ENCODE results near the gene CPNE8.

CPNE8 gene

GRCh38 chr12:38905480-38906351, at the start of gene CPNE8:
TSS of gene CPNE8 (minus strand) at chr12:38905591. CDS start at chr12:38905534, 57 bp downstream.
- DNase-seq (ENCODE audit: low read depth): peak; percentile 55

DNA sequence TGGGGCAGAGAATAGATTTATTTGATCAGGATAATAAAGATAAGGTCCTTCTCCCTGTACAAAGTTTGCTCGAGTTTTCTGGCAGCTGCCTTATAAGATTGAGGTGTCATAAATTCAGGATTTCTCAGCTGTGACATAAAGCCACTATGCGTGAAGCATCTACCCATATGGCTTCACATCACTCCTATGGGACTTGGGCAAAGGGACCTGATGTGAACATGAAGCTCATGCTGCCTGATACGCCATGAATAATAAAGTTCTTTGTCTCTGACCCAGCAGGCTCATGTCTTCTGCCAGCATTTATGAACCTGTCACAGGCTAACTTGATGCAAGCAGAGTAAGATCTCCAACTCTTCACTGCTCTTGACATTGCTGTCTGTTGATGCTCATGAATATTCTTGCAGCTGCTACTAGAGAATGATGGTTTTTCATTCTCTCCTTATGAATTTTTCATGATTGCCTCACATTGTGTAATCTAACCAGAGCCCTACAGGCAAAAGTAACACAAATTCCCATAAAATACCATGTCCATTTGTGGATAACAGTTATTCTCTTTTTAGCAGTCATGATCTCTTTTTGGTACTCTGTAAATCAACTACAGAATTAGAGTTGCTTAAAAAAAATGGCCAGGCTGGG, 49.0 kb upstream of the CPNE8 start:
- no peak for DNase-seq (ENCODE audit: low read depth)

DNA sequence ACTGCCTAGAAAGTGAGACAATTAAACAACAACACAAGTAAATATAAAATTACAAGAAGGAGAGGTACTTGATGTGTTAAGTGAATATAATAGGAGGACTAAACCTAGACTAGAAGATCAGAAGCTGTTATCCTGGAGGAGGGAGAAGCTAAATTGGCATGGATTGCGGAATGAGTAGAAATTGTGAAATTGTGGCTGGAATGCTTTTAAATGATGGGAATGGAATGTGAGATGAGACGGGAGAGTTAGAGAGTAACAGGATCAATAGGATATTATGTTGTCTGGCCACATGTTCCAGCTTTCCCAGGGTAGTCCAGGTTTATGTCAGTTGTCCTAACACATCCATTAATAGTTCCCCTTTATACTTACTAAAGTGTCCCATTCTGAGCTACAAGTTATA, 44.0 kb upstream of the CPNE8 start:
- no peak for DNase-seq (ENCODE audit: low read depth)

DNA sequence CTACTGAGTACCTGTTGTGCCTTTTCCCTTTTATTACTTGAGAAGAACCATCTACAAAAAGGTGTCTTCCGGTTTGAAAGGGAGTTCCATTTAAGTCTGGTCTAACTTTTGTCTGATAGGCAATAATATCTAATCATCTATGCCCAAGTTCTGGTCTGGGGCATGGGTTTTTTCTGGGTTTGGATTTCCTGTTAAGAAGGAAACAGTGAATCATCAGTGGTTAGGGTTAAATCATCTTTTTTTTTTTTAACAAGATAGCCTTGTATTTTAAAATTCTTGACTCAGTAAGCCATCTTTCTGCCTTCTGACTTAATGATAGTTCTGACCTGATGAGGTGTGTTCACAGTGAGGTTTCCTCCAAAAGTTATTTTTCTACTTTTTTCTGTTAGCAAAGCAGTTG, 29.3 kb upstream of the CPNE8 start:
- DNase-seq (ENCODE audit: low read depth): no peak

DNA sequence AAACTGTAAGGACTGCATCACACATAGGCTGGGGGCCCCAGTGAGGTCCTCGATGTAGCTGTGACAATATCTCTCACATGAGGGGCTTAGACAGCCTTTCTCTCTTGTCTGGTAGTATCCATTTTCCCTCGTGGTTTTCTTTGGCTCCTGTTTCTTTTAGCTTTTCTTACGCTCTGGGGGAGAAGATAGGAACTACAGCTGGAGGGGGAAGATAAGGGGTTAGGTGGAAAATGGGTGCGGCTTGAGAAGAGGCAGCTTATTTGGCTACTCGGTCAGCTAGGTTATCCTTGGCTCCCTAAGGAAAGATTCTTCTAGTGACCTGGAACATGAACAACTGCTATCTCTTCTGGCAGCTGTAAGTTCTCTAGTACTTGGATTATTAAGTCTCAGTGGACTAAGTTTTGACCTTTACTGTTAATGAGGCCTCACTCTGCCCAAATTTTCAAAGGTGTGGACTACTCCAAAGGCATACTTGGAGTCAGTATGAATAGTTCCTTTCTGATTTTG, 28.7 kb upstream of the CPNE8 start:
- DNase-seq (ENCODE audit: low read depth): no peak

- no peak for DNase-seq (ENCODE audit: low read depth)
Observed at GRCh38 chr12:38932320-38932719, 26.9 kb upstream of the CPNE8 start.

DNA sequence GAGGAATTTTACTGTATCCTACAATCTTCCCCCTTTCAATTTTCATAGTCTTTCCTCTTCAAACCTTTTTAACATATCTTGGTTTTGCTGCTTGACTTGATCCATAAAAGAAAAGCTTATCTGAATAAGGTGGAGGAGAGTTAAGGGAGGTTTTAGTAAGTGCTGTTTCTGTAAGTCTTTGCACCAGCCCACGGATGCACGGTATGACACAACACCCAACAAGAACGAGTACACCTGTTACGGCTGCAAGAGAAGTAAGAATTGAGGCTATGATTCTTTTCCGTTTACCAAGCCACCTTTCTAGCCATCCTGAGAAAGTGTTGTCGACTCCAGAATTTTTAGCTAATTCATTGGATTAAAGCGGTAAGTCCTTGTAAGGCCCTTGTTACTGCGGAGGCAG, 26.1 kb upstream of the CPNE8 start:
- no peak for DNase-seq (ENCODE audit: low read depth)

GRCh38 chr12:38930990-38931389, 25.6 kb upstream of the CPNE8 start:
- no peak for DNase-seq (ENCODE audit: low read depth)

- no peak for DNase-seq (ENCODE audit: low read depth)
Observed at GRCh38 chr12:38926501-38926900, 21.1 kb upstream of the CPNE8 start.

DNA sequence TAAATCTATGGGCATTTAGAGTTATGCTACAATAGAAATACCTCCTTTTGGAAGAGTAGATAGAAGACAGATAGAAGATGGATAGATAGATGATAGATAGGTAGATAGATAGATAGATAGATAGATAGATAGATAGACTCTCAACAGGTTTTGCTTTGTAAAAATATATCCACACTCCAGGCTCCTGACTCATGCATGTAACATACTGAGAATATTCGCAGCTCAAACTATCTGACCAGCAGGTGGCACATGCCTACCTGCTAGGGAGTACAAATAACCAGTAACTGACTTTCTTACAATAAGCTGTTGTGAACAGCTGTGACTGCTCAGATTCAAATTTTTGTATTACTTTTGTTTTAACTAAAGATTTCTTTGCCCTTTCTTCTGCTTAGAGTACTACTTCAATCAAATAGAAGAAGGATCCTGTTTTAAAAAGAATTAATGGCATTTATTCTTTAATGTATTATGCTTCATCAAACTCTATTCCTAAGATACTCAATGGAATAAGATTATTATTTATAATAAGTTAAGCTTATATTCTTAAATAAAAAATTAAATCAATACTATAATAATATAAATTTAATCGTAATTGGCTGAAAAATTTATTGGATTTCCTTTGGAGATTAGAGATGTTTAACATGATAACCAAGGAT, 15.8 kb upstream of the CPNE8 start:
- DNase-seq (ENCODE audit: low read depth): peak; percentile 21

DNA sequence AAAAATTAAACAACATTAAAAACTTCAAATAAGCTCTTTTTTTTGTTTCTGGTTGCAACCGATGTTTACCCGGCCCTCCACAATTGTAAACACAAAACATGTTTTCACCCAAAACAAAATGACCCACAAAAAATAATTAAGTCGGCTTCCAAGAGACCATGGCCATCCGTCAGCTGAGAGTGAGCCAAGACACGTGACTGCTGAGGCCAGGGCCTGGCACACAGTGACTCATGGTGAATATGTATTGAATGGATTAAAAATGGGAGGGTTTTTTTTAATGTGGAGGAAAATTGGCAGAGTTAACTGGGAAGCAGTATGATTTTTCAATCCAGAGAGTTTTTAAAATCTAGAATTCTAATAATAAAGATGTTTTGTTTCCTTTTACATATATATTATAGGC, 13.8 kb upstream of the CPNE8 start:
- DNase-seq (ENCODE audit: low read depth): no peak

- DNase-seq (ENCODE audit: low read depth): no peak
Observed at GRCh38 chr12:38915429-38916182, 10.2 kb upstream of the CPNE8 start.

DNA sequence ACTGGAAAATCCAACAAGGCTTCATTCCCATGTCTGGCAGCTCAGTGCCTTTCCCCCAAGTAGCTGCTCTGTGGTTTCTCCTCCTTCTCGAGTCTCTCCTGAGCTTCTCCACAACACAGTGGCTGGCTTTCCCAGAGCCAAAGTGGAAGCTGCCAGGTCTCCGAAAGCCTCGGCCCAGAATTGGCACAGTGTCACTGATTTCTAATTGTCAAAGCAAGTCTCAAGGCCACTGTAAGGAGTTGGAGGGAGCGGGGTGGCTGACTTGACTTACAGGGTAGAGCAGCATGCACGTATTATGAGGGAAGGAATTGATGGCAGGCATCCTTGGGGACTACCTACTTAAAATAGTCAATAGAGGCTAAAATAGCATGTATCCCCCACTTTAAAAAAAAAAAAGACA, 6.7 kb upstream of the CPNE8 start:
- no peak for DNase-seq (ENCODE audit: low read depth)

- no peak for DNase-seq (ENCODE audit: low read depth)
Observed at GRCh38 chr12:38911611-38912010, 6.2 kb upstream of the CPNE8 start.

GRCh38 chr12:38907201-38907923, 2.0 kb upstream of the CPNE8 start:
- DNase-seq (ENCODE audit: low read depth): no peak

GRCh38 chr12:38906482-38907200, 1.2 kb upstream of the CPNE8 start:
- DNase-seq (ENCODE audit: low read depth): peak; percentile 69

DNA sequence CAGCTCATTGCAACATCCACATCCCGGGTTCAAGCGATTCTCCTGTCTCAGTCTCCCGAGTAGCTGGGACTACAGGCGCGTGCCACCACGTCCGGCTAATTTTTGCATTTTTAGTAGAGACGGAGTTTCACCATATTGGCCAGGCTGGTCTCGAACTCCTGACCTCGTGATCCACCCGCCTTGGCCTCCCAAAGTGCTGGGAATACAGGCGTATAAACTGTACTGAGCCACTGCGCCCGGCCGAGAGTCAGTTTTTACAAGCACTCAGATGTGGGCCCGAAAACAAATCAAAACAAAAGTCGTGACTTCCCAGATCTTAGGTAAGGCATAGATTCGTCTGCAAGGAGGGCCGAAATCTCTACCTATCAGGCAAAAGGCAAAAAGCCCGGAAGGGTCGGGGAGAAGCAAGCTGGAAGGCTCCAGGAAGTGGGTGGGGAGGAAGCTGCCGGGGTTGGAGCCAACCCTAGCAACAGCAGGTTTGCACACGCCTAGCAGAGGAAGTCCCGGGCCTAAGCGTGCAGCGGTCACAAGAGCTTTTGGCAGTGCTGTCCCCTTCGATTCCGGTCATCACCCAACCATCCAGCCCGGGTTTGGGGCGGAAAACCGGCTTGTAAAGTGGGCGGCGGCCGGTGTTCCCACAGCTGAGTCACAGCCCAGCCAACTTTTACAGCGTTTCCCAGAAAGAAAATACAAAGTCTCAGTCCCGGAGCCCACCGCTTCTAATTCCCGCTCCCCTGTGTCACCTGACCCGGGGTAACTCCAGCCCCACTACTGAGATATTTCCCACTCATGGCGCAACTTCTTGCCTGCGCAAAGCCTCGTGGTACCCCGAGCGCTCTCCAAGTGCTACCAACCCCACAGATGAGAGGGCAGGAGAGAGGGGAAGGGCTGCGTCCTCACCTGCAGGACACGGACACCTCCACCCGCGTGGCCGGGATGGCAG, 583 bp downstream of the CPNE8 start:
- peak; percentile 86 for DNase-seq (ENCODE audit: low read depth)

DNA sequence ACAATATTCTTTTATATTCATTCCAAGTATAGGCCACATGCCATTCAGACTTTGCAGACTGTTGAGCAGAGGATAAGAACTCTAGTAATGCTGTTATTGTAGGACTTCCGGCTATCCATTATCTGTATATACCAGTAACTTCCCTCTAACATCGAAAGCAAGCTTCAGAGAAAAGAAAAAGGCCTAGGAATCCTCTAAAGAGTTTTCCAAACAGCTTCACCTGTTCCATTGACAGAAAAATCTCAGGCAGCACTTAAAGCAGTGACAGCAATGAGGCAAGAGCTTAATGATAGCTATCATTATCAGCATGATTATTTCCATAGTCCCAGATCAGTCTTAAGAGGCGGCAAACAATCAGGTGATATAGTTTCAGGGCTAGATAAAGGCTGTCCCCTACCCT, 1.8 kb downstream of the CPNE8 start:
- no peak for DNase-seq (ENCODE audit: low read depth)

DNA sequence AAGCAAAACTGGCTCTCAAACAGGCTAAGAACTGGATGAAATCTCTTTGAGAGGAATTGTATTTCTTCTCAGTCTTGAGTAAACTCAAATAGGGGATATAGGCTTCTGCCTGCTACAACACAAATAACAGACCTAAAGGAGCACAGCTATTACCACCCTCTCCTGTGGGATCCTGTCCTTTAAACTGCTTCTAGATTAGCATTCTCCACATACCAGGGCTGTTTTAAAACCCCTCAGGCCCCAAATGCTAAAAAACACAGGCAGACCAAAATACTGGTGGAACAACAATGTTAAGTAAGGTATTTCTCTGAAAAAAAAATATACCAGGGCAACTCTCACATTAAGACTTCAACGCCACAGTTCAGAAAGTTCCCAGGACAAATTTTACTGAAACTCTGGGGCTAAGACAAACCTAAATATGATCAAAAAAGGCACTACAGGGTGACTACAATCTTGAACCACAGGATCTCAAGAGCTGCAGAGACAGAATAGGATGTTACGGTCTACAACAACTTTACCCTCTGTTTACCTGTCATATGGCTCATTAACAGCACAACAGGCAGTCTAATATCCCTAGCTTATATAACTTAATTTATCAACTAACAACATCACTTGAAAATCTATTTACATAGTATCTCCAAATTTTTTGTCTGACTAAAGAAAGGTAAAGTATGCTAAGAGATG, 7.2 kb downstream of the CPNE8 start:
- no peak for DNase-seq (ENCODE audit: low read depth)
